GM12874 (cell line): ENCODE data around the gene FARSB.

Experiments
- CTCF ChIP-seq: IDR thresholded peaks from 2 replicates; pipeline ENCODE4 v1.5.1; 2011; ENCODE audit warnings: low read depth, mild to moderate bottlenecking, control low read depth, low read length, moderate library complexity; ENCODE audit not compliant: insufficient read depth

The FARSB gene

GRCh38 chr2:222673273-222673672 lies 17.4 kb upstream of the FARSB start:
- TF ChIP-seq CTCF, result no peak

DNA sequence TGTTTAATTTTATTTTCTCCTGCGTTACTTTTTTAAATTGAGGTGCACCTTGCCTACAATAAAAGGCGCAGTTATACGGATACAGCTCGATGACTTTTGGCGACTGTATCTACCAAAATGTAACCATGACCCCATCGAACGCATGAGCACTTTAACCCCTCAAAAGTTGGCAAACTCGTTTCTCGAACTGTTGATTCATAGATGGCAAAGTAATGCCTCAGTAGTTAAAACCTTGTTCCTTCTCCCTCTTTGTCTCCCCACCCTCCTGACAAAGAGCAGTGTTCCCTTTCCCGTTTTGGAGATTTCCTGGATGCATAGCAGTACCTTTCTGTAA lies 16.1 kb upstream of the FARSB start:
- TF ChIP-seq CTCF, result no peak

DNA sequence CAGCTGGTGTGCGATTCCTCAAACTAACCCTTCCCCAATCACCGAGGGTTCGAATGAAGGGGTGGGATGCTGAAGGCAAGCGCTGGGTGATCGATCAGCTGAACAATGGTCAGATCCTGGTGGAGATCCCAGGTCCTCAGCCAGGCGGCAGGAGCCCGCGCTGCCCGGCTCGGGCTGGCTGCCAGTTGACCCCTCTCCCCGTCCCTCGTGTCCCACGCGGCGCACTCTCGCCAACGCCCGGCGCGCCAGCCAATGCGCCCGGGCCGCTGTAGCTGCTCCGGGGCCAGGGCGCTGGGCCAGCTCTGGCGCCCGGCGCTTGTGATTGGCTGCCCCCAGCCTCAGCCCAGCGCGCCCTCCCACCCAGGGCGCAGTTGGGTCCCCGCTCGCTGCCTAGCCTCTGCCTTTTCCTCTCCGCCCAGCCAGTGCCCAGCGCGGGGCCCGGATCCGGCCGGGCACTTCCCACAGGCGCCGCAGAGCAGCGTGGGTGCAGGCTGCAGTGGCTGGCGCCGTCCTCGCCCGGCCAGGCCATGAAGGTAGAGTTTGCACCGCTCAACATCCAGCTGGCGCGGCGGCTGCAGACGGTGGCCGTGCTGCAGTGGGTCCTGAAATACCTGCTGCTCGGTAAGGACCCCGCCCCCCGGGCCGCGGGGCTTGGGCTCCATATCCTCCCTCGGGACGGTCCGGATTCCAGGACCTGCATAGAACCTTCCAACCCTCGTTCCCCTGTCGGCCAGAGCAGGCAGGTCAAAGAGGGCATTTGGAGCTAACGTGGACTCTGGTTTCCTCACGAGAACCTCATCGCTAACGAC lies 15.6 kb upstream of the FARSB start, which contains the start of gene MOGAT1:
Gene MOGAT1 (plus strand): TSS at position 400 of the 809 bp plus-strand sequence. CDS start 128 bp downstream, at position 528.
- TF ChIP-seq CTCF, result no peak

DNA sequence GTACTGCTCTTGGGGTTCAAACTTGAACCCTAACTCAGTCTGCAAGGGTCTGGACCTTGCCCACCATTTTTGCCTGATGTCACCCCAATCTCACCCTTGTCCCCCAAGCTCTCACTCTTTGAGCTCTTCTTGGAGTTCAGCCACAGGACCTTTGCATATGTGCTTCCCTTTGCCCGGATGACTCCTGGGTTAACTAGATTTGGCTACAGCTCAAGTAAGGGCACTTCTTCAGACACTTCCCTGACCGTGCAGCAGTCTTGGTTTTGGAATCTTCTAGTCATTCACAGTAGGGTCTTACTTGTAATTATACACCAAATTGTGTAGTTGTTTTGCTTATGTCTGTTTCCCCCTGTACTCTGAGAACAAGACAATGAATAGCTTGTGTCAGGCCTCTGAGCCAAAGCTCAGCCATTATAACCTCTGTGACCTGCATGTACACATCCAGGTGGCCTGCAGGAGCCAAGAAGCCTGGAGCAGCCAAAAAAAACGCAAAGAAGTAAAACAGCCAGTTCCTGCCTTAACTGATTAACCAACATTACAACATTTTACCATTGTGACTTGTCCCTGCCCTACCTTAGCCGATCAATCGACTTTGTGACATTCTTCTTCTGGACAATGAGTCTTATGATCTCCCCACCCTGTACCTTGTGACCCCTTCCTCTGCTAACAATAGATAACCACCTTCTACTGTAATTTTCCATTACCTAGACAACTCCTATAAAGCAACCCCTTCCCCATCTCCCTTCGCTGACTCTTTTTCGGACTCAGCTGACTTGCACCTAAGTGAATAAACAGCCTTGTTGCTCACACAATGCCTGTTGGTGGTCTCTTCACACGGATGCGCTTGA lies 14.5 kb upstream of the FARSB start:
- no peak for TF ChIP-seq CTCF

DNA sequence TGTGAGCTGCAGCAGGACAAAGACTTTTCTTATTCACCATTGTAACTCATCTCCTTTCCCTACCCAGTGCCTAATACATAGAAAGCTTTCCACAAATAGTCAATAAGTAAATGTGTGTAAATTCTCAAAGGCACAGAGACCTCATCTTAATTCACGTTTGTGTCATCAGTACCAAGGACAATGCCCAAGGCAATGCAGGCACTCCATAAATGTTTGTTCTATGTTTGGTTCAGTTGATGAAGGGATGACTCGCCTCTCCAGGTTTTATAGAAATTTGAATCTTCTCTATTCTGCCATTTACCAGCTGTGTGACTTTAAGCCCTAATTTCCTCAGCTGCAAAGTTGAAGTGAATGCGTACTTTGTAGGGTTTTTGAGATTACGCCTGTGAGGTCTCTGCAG lies 13.5 kb upstream of the FARSB start:
- TF ChIP-seq CTCF, result no peak

DNA sequence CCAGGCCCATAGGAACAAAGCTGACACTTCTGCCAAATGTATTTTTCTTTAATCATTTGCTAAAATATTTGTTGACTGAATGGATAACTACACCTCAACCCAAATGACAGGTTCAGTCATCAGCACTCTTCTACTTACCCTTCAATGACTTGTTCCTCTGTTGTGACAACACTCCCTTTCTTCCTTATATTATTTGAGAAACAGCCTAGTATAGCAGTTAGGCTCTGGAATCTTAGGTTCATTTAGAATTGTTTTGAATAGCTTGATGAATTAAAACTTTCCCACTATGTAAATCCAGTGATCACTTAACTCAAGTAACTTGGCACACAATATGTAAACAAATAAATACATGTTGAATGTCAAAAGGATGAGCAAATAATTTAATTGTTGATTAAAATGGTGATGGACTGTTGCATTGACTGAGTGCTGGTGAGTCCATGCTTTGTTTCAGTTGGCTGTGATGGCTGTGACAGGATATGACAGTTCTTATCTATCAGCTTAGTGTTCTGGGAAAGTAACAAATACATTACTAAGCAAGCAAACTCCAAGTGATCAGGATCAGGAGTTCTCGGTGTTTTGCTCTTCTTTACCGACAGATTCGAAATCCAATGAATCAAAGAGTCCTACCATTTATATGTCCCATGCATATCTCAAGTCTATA lies 12.7 kb upstream of the FARSB start:
- no peak for TF ChIP-seq CTCF

DNA sequence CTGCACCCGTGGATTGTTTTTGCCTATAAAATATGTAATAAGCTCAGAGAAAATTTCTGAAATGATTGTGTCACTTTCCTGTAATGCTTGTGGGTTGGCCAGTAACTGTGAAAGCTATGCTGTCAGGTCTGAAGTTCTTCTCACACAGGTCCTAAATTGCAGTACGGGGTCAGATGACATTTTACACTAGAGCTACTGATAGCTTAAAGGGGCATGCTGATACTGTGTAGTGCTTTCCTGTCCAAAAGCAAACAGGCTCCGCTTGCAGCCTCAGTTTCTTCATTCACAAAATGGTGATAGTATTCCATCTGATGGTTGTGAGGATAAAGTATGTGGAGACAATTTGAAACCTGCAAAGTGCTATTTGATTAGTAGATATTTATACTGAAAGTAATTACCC lies 7.6 kb upstream of the FARSB start:
- no peak for TF ChIP-seq CTCF
